Activated T-helper 1 cell treated with anti-CD3 and anti-CD28 coated beads, Interleukin-2, amount 50 U/mL, for 16 hours (primary cell): ENCODE data around the gene LRRC46.

Source experiments
- DNase-seq, 2 donors: peaks; one replicate each; pipeline ENCODE4 v3.0.0-alpha.2; 2020; ENCODE audit warnings: low read depth in 1 of 2, low spot score in 1 of 2

LRRC46 gene

GRCh38 chr17:47850692-47851573, 19.5 kb downstream of the LRRC46 start, which contains the start of gene SP6:
Gene SP6, minus strand, starts transcription at chr17:47851163. Its CDS starts 2,734 bp downstream, at chr17:47848429.
- DNase-seq: peak; percentile 35 to 48

- DNase-seq: no peak
These were observed 20.3 kb downstream of the LRRC46 start for GRCh38 chr17:47851764-47852112.

- DNase-seq: no peak
These were observed 20.9 kb downstream of the LRRC46 start for GRCh38 chr17:47852113-47852949.

GRCh38 chr17:47853616-47854015, 22.1 kb downstream of the LRRC46 start:
- DNase-seq: no peak

- no peak for DNase-seq
These were observed 24.3 kb downstream of the LRRC46 start for GRCh38 chr17:47855737-47856136.

GRCh38 chr17:47856830-47857229, 25.4 kb downstream of the LRRC46 start:
- no peak for DNase-seq

- no peak for DNase-seq
These were observed 26.3 kb downstream of the LRRC46 start for GRCh38 chr17:47857551-47858455.

- DNase-seq: no peak
These were observed 28.9 kb downstream of the LRRC46 start for GRCh38 chr17:47860386-47860785.

- DNase-seq: no peak
These were observed 31.4 kb downstream of the LRRC46 start for GRCh38 chr17:47862621-47863440.

- DNase-seq: no peak
These were observed 33.3 kb downstream of the LRRC46 start for GRCh38 chr17:47864791-47865216.

GRCh38 chr17:47866941-47867340, 35.5 kb downstream of the LRRC46 start:
- DNase-seq: no peak

GRCh38 chr17:47867813-47868533, 36.5 kb downstream of the LRRC46 start:
- DNase-seq: no peak

- no peak for DNase-seq
These were observed 37.6 kb downstream of the LRRC46 start for GRCh38 chr17:47869114-47869513.

- no peak for DNase-seq
These were observed 38.6 kb downstream of the LRRC46 start for GRCh38 chr17:47870056-47870455.

- no peak for DNase-seq
These were observed 39.6 kb downstream of the LRRC46 start for GRCh38 chr17:47871048-47871447.

GRCh38 chr17:47872019-47872650, 40.7 kb downstream of the LRRC46 start:
- no peak for DNase-seq

- no peak for DNase-seq
These were observed 41.2 kb downstream of the LRRC46 start for GRCh38 chr17:47872651-47873161.

- no peak for DNase-seq
These were observed 42.0 kb downstream of the LRRC46 start for GRCh38 chr17:47873200-47874090.
